ENCODE results near the gene LIG1. TPM values are rescaled to one million over a fixed set of nuclear protein-coding genes. Genes with fewer than 3 reads are reported as not detected.

The LIG1 gene
- total and polyA plus RNA-seq, 2 of the 13 experiments (the other 11 are each of a cell fraction or from before 2014, with no cell fraction given) = 20.1 to 64.4 TPM

DNA sequence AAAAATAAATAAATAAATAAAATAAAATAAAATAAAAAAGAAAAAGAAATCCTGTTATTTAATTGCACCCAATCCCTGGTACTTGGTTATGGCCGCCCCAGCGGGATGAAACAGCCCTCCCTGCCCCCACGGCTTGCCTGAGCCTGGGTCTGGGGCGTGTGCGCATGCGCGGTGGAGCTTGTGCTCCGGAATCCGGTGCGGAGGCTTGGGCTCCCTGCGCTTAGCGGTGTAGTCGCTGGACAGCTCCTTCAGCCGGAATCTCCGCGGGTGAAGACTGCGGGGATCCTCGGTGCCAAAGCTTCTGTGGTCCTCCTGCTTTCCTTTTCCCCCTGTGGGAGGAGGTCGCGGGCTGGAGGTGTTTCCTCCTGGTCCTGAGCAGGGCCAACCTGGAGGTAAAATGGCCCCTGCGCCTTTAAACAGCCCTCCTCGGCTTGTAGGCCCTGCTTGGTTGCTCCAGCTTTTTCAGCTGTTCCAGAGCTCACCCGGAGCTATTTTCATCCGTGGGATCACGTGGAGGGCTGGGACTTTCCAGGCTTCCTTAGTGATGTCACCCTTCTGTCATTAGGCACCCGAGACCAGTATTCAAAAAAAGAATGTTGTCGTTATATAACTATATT is 59.7 kb downstream of the LIG1 start, which contains the start of gene PLA2G4C (continued):
- TF ChIP-seq UBTF (CRISPR knock-in tag; IDR thresholded peaks at IDR 0.05) = peak; percentile 45; the same call in 1 of the 2 replicates
- TF ChIP-seq POLR2G (IDR thresholded peaks at IDR 0.05; ENCODE audit: low read depth, low read length) = peak; percentile 86
- no peak; the same call in 1 of the 2 replicates for TF ChIP-seq IRF2 (CRISPR knock-in tag; IDR thresholded peaks at IDR 0.05)
- no peak for TF ChIP-seq ZNF367 (CRISPR knock-in tag; IDR thresholded peaks at IDR 0.05; ENCODE audit: borderline replicate concordance)
- TF ChIP-seq E2F1 (CRISPR knock-in tag; IDR thresholded peaks at IDR 0.05) = no peak
- no peak for TF ChIP-seq FOXM1 (CRISPR knock-in tag; IDR thresholded peaks at IDR 0.05)
- no peak for TF ChIP-seq MTF1 (CRISPR knock-in tag; IDR thresholded peaks at IDR 0.05)
- TF ChIP-seq REL (CRISPR knock-in tag; conservative IDR thresholded peaks at IDR 0.05) = no peak
- TF ChIP-seq, protein P1, sequence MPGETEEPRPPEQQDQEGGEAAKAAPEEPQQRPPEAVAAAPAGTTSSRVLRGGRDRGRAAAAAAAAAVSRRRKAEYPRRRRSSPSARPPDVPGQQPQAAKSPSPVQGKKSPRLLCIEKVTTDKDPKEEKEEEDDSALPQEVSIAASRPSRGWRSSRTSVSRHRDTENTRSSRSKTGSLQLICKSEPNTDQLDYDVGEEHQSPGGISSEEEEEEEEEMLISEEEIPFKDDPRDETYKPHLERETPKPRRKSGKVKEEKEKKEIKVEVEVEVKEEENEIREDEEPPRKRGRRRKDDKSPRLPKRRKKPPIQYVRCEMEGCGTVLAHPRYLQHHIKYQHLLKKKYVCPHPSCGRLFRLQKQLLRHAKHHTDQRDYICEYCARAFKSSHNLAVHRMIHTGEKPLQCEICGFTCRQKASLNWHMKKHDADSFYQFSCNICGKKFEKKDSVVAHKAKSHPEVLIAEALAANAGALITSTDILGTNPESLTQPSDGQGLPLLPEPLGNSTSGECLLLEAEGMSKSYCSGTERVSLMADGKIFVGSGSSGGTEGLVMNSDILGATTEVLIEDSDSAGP (CRISPR knock-in tag; IDR thresholded peaks at IDR 0.05; ENCODE audit: borderline replicate concordance) = peak; percentile 98
- 0 out of 2 replicates have a peak, but pooled peaks have one; percentile 22 for TF ChIP-seq RXRB (CRISPR knock-in tag; IDR thresholded peaks at IDR 0.05; ENCODE audit: borderline replicate concordance)
- TF ChIP-seq ZNF597 (CRISPR knock-in tag; IDR thresholded peaks at IDR 0.05) = no peak
- no peak for TF ChIP-seq PHB2 (IDR thresholded peaks at IDR 0.05; ENCODE audit: partially characterized antibody)
- no peak for TF ChIP-seq ZNF615 (CRISPR knock-in tag; IDR thresholded peaks at IDR 0.05; ENCODE audit: borderline replicate concordance)
- TF ChIP-seq DRAP1 (CRISPR knock-in tag; IDR thresholded peaks at IDR 0.05) = peak; percentile 37; the same call in 1 of the 2 replicates
- TF ChIP-seq GABPB1 (CRISPR knock-in tag; IDR thresholded peaks at IDR 0.05) = peak; percentile 59; the same call in 1 of the 2 replicates
- peak; percentile 30; the same call in 1 of the 2 replicates for TF ChIP-seq ZNF614 (CRISPR knock-in tag; IDR thresholded peaks at IDR 0.05; ENCODE audit: borderline replicate concordance)
- TF ChIP-seq SAFB2 (CRISPR knock-in tag; IDR thresholded peaks at IDR 0.05; ENCODE audit: borderline replicate concordance, low read depth) = no peak
- no peak for TF ChIP-seq RFX3 (CRISPR knock-in tag; IDR thresholded peaks at IDR 0.05)
- TF ChIP-seq ZNF124 (CRISPR knock-in tag; IDR thresholded peaks at IDR 0.05) = no peak
- TF ChIP-seq U2AF1 (optimal IDR thresholded peaks at IDR 0.05; ENCODE audit: low read depth, low read length) = no peak
- TF ChIP-seq ZNF768 (CRISPR knock-in tag; IDR thresholded peaks at IDR 0.05) = peak; percentile 43
- peak; percentile 66 for TF ChIP-seq KAT8 (CRISPR knock-in tag; IDR thresholded peaks at IDR 0.05)
- no peak for TF ChIP-seq SMAD3 (CRISPR knock-in tag; IDR thresholded peaks at IDR 0.05)
- 0 out of 2 replicates have a peak, but pooled peaks have one; percentile 59 for TF ChIP-seq ZNF136 (CRISPR knock-in tag; IDR thresholded peaks at IDR 0.05; ENCODE audit: low read depth)
